ENCODE measurements around the gene SPRR5.

GRCh38 chr1:152932170-152932811, 14.7 kb upstream of the SPRR5 start:
- TF ChIP-seq POLR2A (IDR thresholded peaks at IDR 0.05) (no peak), CTCF (IDR thresholded peaks at IDR 0.05) (no peak)
